ENCODE measurements around the gene WDR35. TPM values are rescaled to one million over a fixed set of nuclear protein-coding genes. Genes with fewer than 3 reads are reported as not detected.

The WDR35 gene
- total and polyA plus RNA-seq, 5 donors from 2014 or later, result 1.3 to 3.8 (median 1.9) TPM

DNA sequence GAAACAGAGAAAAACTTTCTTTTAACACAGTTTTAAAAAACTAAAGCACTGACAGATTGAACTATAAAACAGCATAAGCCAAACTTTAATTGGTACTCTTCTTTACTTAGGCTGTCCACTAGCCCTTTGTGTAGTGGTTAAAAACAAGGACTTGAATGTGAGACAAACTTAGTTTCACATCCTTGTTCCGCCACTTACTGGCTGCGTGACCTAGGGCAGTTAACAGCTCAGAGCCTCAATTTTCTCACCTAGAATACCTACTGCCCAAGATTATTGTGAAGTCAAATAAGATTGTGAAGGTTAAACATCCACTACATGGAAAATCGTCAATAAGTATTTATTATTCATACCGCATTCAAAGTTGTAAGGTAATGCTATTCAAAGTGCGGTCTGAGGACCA, 2.0 kb downstream of the WDR35 start:
- H3K36me3 Mint-ChIP-seq, result peaks cover 5% of the 10 kb centered on the region
- H3K4me3 Mint-ChIP-seq, result peak overlapping the region in 3 of 4 donors; percentile 77 to 94 (median 94)
- H3K27ac Mint-ChIP-seq, result no peak overlapping the region

DNA sequence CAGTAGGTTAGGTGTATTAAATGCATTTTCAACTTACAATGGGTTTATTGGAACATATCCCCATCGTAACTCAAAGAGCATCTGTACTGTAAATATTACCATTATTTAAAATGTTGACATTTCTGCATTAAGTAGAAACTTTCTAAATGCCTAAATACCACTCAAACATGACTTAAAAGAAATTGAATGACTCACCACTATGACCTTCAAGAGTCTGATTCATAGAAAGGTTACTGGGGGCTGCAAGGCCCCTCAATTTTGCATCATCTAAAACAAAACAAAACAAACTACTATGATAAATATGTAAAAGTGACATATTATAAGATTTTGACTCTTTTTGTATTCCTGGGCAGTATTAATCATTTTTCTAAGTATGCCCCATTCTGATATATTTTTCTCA, 7.6 kb downstream of the WDR35 start:
- Histone ChIP-seq H3K27ac (ENCODE audit: insufficient read depth, low read length, poor library complexity, severe bottlenecking) (no peak overlapping the region), H3K9me3 (ENCODE audit: control insufficient read depth in 2 of 2, low read length in 2 of 2) (no peaks in the 10 kb centered on the region), H3K36me3 (ENCODE audit: control insufficient read depth, insufficient read depth, low read length) (peaks cover 5% of the 10 kb centered on the region), H3K4me3 (ENCODE audit: low read depth, low read length) (no peak overlapping the region), H3K27me3 (ENCODE audit: control insufficient read depth, insufficient read depth, low read length) (no peaks in the 10 kb centered on the region), H3K4me1 (ENCODE audit: control insufficient read depth, insufficient read depth, low read length, poor library complexity, severe bottlenecking) (no peaks in the 10 kb centered on the region)
- no peak for DNase-seq
- ATAC-seq (ENCODE audit: low read depth in 2 of 2), result no peak
- Mint-ChIP-seq H3K4me3 (no peak overlapping the region), H3K27me3 (no peaks in the 10 kb centered on the region), H3K4me1 (peaks cover 0 to 11% (median 3%) of the 10 kb centered on the region in 4 donors), H3K9me3 (no peaks in the 10 kb centered on the region), H3K36me3 (peaks cover 14% of the 10 kb centered on the region), H3K27ac (no peak overlapping the region)

More for the DNA sequence above, 2.0 kb downstream of the WDR35 start:
- ATAC-seq (ENCODE audit: low read depth in 2 of 2), result no peak
- H3K36me3 ChIP-seq (ENCODE audit: control insufficient read depth, insufficient read depth, low read length), result no peaks in the 10 kb centered on the region
- peaks cover 11% of the 10 kb centered on the region for H3K27me3 Mint-ChIP-seq
- H3K4me1 ChIP-seq (ENCODE audit: control insufficient read depth, insufficient read depth, low read length, poor library complexity, severe bottlenecking), result peaks cover 15% of the 10 kb centered on the region
- peaks cover 14% of the 10 kb centered on the region for H3K27me3 ChIP-seq (ENCODE audit: control insufficient read depth, insufficient read depth, low read length)
- peaks cover 17 to 26% (median 23%) of the 10 kb centered on the region in 4 donors for H3K4me1 Mint-ChIP-seq
- no peak overlapping the region for H3K27ac ChIP-seq (ENCODE audit: insufficient read depth, low read length, poor library complexity, severe bottlenecking)
- DNase-seq, result no peak
- H3K4me3 ChIP-seq (ENCODE audit: low read depth, low read length), result no peak overlapping the region
- H3K9me3 ChIP-seq (ENCODE audit: control insufficient read depth in 2 of 2, low read length in 2 of 2), result no peaks in the 10 kb centered on the region
- H3K9me3 Mint-ChIP-seq, result no peaks in the 10 kb centered on the region

DNA sequence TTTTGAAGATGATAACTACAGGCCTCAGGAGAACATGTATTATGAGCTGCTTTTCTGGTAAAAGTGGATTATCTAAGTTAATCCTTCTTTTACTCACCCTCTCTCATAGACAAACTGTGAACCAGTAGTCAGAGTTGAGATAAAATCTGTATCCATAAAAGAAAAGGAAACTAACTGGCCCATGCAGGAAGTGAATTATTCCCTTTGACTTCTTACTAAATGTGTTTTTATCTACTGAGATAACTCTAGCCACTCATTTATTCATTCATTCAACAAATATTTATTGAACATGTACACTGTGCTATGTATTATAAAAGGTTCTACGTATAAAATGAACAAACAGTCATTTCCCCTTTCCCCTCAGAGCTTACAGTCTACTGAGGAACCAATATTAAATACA, 10.0 kb downstream of the WDR35 start:
- DNase-seq (no peak), ATAC-seq (ENCODE audit: low read depth in 2 of 2) (no peak)
- Mint-ChIP-seq H3K36me3 (peaks cover 16% of the 10 kb centered on the region), H3K9me3 (no peaks in the 10 kb centered on the region), H3K27me3 (no peaks in the 10 kb centered on the region), H3K4me1 (peaks cover 0 to 6% (median 0%) of the 10 kb centered on the region in 4 donors), H3K27ac (no peak overlapping the region), H3K4me3 (no peak overlapping the region)
- Histone ChIP-seq H3K27ac (ENCODE audit: insufficient read depth, low read length, poor library complexity, severe bottlenecking) (no peak overlapping the region), H3K9me3 (ENCODE audit: control insufficient read depth in 2 of 2, low read length in 2 of 2) (no peaks in the 10 kb centered on the region), H3K4me1 (ENCODE audit: control insufficient read depth, insufficient read depth, low read length, poor library complexity, severe bottlenecking) (no peaks in the 10 kb centered on the region), H3K36me3 (ENCODE audit: control insufficient read depth, insufficient read depth, low read length) (peaks cover 6% of the 10 kb centered on the region), H3K4me3 (ENCODE audit: low read depth, low read length) (no peak overlapping the region), H3K27me3 (ENCODE audit: control insufficient read depth, insufficient read depth, low read length) (no peaks in the 10 kb centered on the region)

DNA sequence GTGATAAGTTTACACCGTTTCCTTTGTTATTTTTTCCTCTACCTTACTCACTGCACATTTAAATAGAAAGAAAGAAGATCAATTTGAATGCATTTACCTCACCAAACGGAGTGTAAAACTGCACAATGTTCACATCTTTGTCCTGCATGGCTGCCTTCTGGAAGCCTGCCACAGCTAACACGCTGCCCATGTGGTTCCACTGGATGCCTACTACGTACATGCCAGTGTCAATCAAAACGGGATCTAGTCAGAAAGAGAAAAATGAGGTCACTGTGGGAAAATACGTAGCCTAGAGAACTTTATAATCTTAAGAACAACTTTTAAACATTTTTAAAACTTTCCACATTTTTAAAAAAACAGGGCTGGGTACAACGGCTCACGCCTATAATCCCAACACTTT, 16.4 kb downstream of the WDR35 start:
- Histone ChIP-seq H3K36me3 (ENCODE audit: control insufficient read depth, insufficient read depth, low read length) (peaks cover 11% of the 10 kb centered on the region), H3K27ac (ENCODE audit: insufficient read depth, low read length, poor library complexity, severe bottlenecking) (no peak overlapping the region), H3K4me3 (ENCODE audit: low read depth, low read length) (no peak overlapping the region), H3K27me3 (ENCODE audit: control insufficient read depth, insufficient read depth, low read length) (no peaks in the 10 kb centered on the region), H3K9me3 (ENCODE audit: control insufficient read depth in 2 of 2, low read length in 2 of 2) (no peaks in the 10 kb centered on the region), H3K4me1 (ENCODE audit: control insufficient read depth, insufficient read depth, low read length, poor library complexity, severe bottlenecking) (no peaks in the 10 kb centered on the region)
- Mint-ChIP-seq H3K4me1 (peaks cover 0 to 12% (median 7%) of the 10 kb centered on the region in 4 donors), H3K27me3 (no peaks in the 10 kb centered on the region), H3K36me3 (peaks cover 20% of the 10 kb centered on the region), H3K9me3 (no peaks in the 10 kb centered on the region), H3K27ac (no peak overlapping the region), H3K4me3 (no peak overlapping the region)
- DNase-seq (no peak), ATAC-seq (ENCODE audit: low read depth in 2 of 2) (no peak)

DNA sequence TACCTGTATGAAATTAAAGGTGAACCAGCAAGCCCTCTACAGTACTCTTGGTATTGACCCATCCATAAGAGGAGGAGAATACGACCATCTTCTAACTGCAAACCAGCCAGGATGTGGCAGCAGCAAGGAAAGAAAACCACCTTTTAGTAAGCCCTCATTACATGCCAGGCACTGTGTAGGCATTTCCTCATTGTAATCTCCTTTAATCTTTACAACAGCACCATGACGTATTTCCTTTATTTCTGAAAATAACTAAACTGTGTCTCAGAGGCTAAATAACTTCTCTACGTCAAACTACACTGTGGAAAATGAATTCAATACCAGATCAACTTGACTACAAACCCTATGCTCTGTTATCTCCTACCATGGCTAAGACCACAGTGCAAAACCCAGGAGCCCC, 18.2 kb downstream of the WDR35 start:
- H3K27ac ChIP-seq (ENCODE audit: insufficient read depth, low read length, poor library complexity, severe bottlenecking), result peak overlapping the region; percentile 57
- peaks cover 23% of the 10 kb centered on the region for H3K36me3 Mint-ChIP-seq
- H3K27me3 Mint-ChIP-seq, result no peaks in the 10 kb centered on the region
- no peaks in the 10 kb centered on the region for H3K9me3 Mint-ChIP-seq
- no peaks in the 10 kb centered on the region for H3K9me3 ChIP-seq (ENCODE audit: control insufficient read depth in 2 of 2, low read length in 2 of 2)
- H3K27ac Mint-ChIP-seq, result peak overlapping the region; percentile 17 to 88 (median 83)
- H3K27me3 ChIP-seq (ENCODE audit: control insufficient read depth, insufficient read depth, low read length), result no peaks in the 10 kb centered on the region
- peaks cover 6% of the 10 kb centered on the region for H3K36me3 ChIP-seq (ENCODE audit: control insufficient read depth, insufficient read depth, low read length)
- H3K4me3 Mint-ChIP-seq, result no peak overlapping the region
- ATAC-seq (ENCODE audit: low read depth in 2 of 2) (peak; percentile 75 to 79), DNase-seq (peak; percentile 1 to 59 (median 56))
- peaks cover 0 to 12% (median 7%) of the 10 kb centered on the region in 4 donors for H3K4me1 Mint-ChIP-seq
- no peak overlapping the region for H3K4me3 ChIP-seq (ENCODE audit: low read depth, low read length)
- no peaks in the 10 kb centered on the region for H3K4me1 ChIP-seq (ENCODE audit: control insufficient read depth, insufficient read depth, low read length, poor library complexity, severe bottlenecking)

DNA sequence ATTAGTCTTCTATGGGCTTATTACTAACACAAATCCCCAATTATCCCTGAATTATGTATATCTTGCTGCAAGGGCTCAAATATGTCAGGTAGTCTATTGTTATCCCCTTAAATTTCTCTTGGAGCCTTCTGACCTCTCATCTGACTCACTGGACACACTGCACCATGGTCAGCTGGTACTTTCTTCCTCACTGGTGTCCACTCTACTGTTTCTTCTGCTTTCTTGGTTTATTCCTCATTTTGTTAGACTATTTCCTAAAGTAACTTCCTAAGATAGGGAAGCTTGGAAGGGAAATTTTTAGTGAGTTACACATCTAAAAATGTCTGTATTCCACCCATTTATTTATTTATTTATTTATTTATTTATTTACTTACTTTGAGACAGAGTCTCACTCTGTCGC, 26.5 kb downstream of the WDR35 start:
- Histone ChIP-seq H3K36me3 (ENCODE audit: control insufficient read depth, insufficient read depth, low read length) (no peaks in the 10 kb centered on the region), H3K27ac (ENCODE audit: insufficient read depth, low read length, poor library complexity, severe bottlenecking) (no peak overlapping the region), H3K4me3 (ENCODE audit: low read depth, low read length) (no peak overlapping the region), H3K4me1 (ENCODE audit: control insufficient read depth, insufficient read depth, low read length, poor library complexity, severe bottlenecking) (no peaks in the 10 kb centered on the region), H3K27me3 (ENCODE audit: control insufficient read depth, insufficient read depth, low read length) (no peaks in the 10 kb centered on the region), H3K9me3 (ENCODE audit: control insufficient read depth in 2 of 2, low read length in 2 of 2) (no peaks in the 10 kb centered on the region)
- Mint-ChIP-seq H3K4me1 (no peaks in the 10 kb centered on the region), H3K27ac (no peak overlapping the region), H3K27me3 (no peaks in the 10 kb centered on the region), H3K36me3 (peaks cover 17% of the 10 kb centered on the region), H3K9me3 (no peaks in the 10 kb centered on the region), H3K4me3 (no peak overlapping the region)
- ATAC-seq (ENCODE audit: low read depth in 2 of 2) (no peak), DNase-seq (no peak)

DNA sequence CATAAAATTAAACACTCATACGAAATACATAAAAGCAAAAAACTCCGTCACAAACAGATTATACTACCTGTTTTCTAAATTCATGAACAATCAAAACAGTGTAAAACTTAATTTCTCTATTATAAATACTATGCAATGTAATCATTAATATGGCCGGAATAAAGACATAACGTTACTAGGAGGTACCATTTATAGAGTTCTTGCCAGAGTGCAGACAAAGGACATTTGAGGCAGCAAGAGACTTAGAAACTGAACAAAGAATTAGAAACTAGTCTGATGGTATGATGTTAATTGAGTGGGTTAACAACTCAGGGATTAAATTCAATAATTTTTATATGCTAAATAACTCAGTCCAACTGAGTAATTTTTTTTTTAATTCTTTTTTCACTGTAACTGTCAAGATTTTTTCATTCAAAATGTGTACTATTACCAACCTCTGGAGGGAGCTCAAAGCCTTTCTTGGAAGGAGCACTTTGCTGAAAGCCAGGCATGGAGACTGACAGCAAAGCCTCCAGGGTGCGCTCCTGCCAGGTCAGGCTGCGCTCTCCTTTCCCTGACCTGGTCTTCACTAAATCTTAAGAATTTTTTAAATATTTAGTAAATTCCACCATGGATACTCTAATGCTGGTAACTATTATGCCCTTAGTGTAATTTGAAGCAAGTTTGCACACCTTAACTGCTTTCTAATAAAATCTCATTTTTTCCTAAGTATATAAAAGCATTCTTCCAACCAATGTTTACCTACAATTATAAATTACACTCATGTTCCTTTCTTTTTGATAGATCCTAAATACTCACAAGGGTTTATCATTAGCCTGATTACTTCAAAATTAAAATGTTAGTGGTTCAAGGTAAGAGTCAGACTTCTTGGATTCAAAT, 34.1 kb downstream of the WDR35 start:
- H3K4me1 Mint-ChIP-seq, result peaks cover 0 to 3% (median 0%) of the 10 kb centered on the region in 4 donors
- H3K27ac ChIP-seq (ENCODE audit: insufficient read depth, low read length, poor library complexity, severe bottlenecking), result no peak overlapping the region
- no peaks in the 10 kb centered on the region for H3K9me3 ChIP-seq (ENCODE audit: control insufficient read depth in 2 of 2, low read length in 2 of 2)
- H3K9me3 Mint-ChIP-seq, result peaks cover 0 to 3% (median 0%) of the 10 kb centered on the region in 7 donors
- no peaks in the 10 kb centered on the region for H3K27me3 ChIP-seq (ENCODE audit: control insufficient read depth, insufficient read depth, low read length)
- ATAC-seq (ENCODE audit: low read depth in 2 of 2) (peak; percentile 75 to 77), DNase-seq (peak; percentile 19 to 74 (median 57))
- H3K4me1 ChIP-seq (ENCODE audit: control insufficient read depth, insufficient read depth, low read length, poor library complexity, severe bottlenecking), result no peaks in the 10 kb centered on the region
- no peak overlapping the region for H3K27ac Mint-ChIP-seq
- no peaks in the 10 kb centered on the region for H3K27me3 Mint-ChIP-seq
- no peak overlapping the region for H3K4me3 Mint-ChIP-seq
- peaks cover 8% of the 10 kb centered on the region for H3K36me3 Mint-ChIP-seq
- H3K4me3 ChIP-seq (ENCODE audit: low read depth, low read length), result no peak overlapping the region
- no peaks in the 10 kb centered on the region for H3K36me3 ChIP-seq (ENCODE audit: control insufficient read depth, insufficient read depth, low read length)

DNA sequence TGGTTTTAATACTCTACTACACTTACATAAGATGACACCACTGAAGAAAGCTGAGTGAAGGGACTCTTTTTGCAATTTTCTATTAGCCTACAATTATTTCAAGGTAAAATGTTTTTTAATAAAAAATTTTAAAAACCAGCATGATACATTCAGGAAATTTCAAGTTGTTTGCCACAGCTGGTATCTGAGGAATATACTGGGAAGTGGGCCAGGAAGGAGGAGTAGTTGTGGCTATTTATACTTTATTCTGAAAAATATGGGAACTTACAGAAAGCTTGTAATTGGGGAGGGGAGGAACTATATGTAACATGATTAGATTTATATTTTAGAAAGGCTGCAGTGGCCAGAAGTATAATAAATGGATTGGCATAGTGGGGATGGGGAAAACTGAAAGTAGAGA, 40.8 kb downstream of the WDR35 start:
- no peak overlapping the region for H3K4me3 ChIP-seq (ENCODE audit: low read depth, low read length)
- peaks cover 2% of the 10 kb centered on the region for H3K36me3 ChIP-seq (ENCODE audit: control insufficient read depth, insufficient read depth, low read length)
- H3K27ac ChIP-seq (ENCODE audit: insufficient read depth, low read length, poor library complexity, severe bottlenecking), result no peak overlapping the region
- Mint-ChIP-seq H3K4me3 (no peak overlapping the region), H3K4me1 (no peaks in the 10 kb centered on the region), H3K27ac (no peak overlapping the region), H3K9me3 (peaks cover 0 to 3% (median 0%) of the 10 kb centered on the region in 7 donors), H3K27me3 (no peaks in the 10 kb centered on the region), H3K36me3 (peaks cover 27% of the 10 kb centered on the region)
- no peak for ATAC-seq (ENCODE audit: low read depth in 2 of 2)
- no peaks in the 10 kb centered on the region for H3K27me3 ChIP-seq (ENCODE audit: control insufficient read depth, insufficient read depth, low read length)
- no peaks in the 10 kb centered on the region for H3K4me1 ChIP-seq (ENCODE audit: control insufficient read depth, insufficient read depth, low read length, poor library complexity, severe bottlenecking)
- H3K9me3 ChIP-seq (ENCODE audit: control insufficient read depth in 2 of 2, low read length in 2 of 2), result no peaks in the 10 kb centered on the region
- no peak for DNase-seq
